Measurements from ENCODE around the gene ARPC2.

The ARPC2 gene

GRCh38 chr2:218255446-218255845, 38.5 kb downstream of the ARPC2 start:
- DNase-seq, result peak; percentile 22

DNA sequence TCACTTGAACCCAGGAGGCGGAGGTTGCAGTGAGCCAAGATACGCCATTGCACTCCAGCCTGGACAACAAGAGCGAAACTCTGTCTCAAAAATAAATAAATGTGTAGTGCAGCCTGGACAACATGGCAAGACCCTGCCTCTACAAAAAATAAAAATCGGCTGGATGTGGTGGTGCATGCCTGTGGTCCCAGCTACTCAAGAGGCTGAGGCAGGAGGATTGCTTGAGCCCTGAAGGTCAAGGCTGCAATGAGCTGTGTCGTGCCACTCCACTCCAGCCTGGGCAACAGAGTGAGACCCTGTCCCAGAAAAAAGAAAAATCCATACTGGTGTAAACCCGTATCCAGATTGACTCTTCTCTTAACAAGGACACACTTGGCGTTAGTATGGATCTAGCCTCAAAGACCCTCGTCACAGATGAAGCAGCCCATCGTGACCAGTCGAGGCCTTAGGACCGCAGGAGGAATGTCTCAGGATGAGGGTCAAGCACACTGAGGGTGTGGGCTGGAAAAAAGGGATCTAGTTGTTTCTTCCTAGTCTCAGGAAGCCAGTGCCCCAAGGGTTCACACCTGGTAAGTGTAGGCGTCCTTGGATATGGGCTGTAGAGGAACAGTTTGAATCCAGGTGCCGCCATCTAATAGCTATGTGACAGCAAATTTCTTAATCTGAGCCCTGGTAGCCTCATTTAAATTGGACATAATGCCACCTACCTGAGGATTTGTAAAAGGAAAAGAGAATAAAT, 39.8 kb downstream of the ARPC2 start:
- DNase-seq, result no peak

- peak; percentile 40 for DNase-seq
These were observed 40.5 kb downstream of the ARPC2 start for GRCh38 chr2:218257390-218257981.

- DNase-seq, result peak; percentile 67
These were observed 42.3 kb downstream of the ARPC2 start for GRCh38 chr2:218259099-218259961.

DNA sequence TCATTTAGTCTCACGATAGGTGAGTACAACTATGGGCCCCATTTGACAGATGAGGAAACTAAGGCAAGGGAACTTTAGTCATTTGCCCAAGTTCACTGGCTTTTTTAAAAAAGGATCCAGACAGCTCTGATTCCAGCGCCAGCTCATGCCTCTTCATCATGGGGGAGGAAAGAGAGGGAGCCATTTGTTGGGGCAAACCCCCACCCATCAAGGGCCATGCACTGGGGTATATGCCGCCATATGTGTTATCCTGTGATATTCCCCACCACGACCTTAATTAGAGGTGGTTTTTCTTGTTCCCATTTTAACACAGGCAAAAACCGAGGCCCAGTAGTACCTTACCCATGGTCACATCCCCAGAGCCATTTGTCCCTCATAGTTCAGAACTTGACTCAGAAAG, 43.2 kb downstream of the ARPC2 start:
- no peak for DNase-seq

DNA sequence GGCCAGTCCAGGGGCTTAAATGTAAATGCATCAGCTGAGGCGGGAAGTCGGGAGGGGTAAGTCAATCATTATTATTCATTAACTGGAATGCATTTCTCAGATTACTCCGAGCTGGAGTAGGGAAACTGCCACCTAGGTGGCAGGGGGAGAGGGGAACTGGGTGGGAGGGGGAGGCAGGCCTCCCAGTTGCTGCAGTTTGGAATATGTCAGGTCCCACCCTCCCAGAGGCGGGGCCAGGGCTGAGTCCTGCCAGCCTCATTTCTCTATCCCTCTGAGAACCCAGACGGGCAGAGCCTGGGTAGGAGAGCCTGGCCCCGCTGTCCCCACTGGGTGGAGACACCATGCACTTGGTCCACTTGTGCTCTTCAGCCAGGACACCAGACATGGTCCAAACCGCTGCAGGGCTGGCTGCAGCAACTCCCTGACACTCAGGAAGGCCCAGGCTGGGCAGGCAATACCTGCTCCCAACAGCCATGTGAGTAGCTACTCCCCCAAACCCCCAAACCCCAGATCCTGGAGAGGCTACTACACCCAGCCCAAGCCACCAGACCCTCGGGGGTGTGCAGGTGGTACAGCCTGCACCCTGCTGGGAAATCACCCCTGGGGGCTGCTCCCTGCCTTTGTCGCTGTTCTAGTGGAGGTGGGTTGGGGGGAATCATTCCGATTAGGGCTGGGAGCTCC, 43.9 kb downstream of the ARPC2 start, which contains the start of gene GPBAR1:
GPBAR1 (plus strand) TSS at position 274 of the 681 bp plus-strand sequence. CDS start 1,710 bp downstream, outside the sequence.
- DNase-seq, result no peak

- no peak for DNase-seq
These were observed 44.6 kb downstream of the ARPC2 start for GRCh38 chr2:218261423-218262236.

DNA sequence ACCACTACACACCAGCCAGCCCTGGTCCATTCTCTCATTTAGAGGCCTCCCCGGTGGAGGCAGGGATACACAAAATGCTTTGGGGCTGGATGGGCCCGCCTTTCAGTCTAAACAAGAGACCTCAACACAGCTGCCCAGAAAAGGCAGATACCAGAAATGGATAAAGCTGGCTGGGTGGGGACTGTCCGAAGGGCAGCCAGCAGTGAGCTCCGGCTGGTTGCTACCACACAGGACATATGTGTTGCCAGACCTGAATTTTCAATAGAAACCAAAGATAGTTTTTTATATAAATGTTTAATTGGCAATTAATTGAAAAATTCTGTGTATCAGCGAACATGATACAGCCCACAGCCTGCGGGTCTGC, 45.2 kb downstream of the ARPC2 start:
- no peak for DNase-seq

- no peak for DNase-seq
These were observed 45.9 kb downstream of the ARPC2 start for GRCh38 chr2:218262631-218263586.

GRCh38 chr2:218263817-218264641, 47.0 kb downstream of the ARPC2 start:
- DNase-seq, result no peak

GRCh38 chr2:218264773-218265561, 48.0 kb downstream of the ARPC2 start:
- no peak for DNase-seq

DNA sequence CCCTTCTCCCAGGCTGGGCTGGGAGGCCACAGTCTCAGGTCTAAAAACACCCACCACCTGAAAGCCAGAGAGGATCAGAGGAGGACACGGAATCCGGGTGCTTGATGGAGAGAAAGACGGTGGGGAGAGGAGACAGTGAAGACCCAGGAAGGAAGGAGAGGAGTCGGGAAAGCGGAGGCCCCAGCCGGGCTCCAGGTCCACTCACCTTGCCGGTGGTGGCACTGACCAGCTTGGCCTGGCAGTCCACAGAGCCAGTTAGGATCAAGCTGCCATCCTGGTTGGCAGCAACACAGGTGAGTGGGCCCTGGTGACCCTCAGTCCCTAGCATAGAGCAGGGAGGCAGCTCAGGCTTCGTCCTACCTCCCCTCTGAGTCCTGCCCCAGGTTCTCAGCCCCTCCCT, 48.6 kb downstream of the ARPC2 start:
- DNase-seq, result no peak

GRCh38 chr2:218266316-218266979, 49.5 kb downstream of the ARPC2 start:
- DNase-seq, result no peak

GRCh38 chr2:218267259-218267658, 50.3 kb downstream of the ARPC2 start:
- no peak for DNase-seq

DNA sequence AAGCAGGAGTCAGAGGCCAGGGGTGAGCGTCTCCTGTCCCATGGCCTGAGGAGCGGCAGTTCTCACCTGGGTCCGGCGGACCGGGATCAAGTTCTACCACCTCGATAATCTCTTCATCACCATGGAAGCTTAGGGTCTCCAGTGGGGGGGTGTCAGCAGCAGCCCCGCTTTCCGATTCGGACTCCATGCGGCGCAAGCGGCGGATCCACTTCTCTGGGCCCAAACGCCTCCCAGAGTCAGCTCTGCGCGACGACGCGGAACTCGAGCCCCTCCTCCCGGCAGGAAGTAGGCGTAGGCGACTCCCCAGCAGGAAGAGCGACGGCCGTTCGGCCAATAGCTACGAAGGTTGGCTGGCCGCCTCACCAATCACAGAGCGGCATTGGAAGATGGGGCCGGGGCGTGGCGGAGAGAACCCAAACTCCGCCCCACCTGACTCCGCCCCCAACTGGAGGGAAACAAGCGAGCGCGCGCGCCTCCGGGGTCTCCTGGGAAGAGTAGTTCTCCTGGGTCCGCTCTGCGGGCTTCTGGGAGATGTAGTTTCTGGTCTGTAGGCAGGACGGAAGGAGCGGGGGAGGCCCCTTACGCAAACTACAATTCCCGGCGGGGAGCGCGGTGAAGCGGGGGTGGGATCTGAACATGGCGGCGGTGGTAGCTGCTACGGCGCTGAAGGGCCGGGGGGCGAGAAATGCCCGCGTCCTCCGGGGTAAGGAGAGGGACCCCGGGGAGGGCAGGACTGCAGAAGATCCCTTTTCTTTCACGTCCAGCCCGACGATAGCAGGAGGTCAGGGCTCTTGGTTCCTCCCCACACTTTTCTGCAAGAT, 53.1 kb downstream of the ARPC2 start, which contains the start of the genes AAMP and PNKD:
AAMP (minus strand) TSS at position 238 of the 821 bp plus-strand sequence; CDS start at position 187, 51 bp downstream.
PNKD (plus strand) TSS at position 620 of the 821 bp plus-strand sequence; CDS start at position 637, 17 bp downstream.
- peak; percentile 100 for DNase-seq

GRCh38 chr2:218270721-218271486, 53.9 kb downstream of the ARPC2 start:
- no peak for DNase-seq

Data from fibroblast of skin of scalp (primary cell).